CMK (cell line): ENCODE results near the gene FGA.
"Not testable (repeated sequence)": the region's sequence is repeated elsewhere in the genome, so short reads cannot be mapped to it uniquely, and the experiment has no call there.

Experiments used
- DNase-seq: peaks from one replicate; pipeline ENCODE4 v3.0.0-alpha.2; 2010; ENCODE audit warnings: low read depth

Gene FGA

GRCh38 chr4:154606728-154607723 lies 16.5 kb upstream of the FGA start:
- DNase-seq: no peak

- no peak for DNase-seq
These were observed 14.2 kb upstream of the FGA start for GRCh38 chr4:154604696-154605200.

- no peak for DNase-seq
These were observed 12.7 kb upstream of the FGA start for GRCh38 chr4:154603033-154603943.

- no peak for DNase-seq
These were observed 12.0 kb upstream of the FGA start for GRCh38 chr4:154602404-154603020.

GRCh38 chr4:154597798-154598774 lies 7.5 kb upstream of the FGA start:
- DNase-seq: no peak

- not testable (repeated sequence) for DNase-seq
These were observed 6.7 kb upstream of the FGA start for GRCh38 chr4:154597281-154597680.

GRCh38 chr4:154595807-154596206 lies 5.3 kb upstream of the FGA start:
- no peak for DNase-seq

GRCh38 chr4:154594343-154594742 lies 3.8 kb upstream of the FGA start:
- DNase-seq: not testable (repeated sequence)

GRCh38 chr4:154593868-154594267 lies 3.3 kb upstream of the FGA start:
- no peak for DNase-seq

- DNase-seq: no peak
These were observed 1.3 kb upstream of the FGA start for GRCh38 chr4:154591890-154592289.

GRCh38 chr4:154589296-154590197 lies 995 bp downstream of the FGA start:
- DNase-seq: no peak

- no peak for DNase-seq
These were observed 2.3 kb downstream of the FGA start for GRCh38 chr4:154588198-154588597.

GRCh38 chr4:154586296-154587033 lies 4.1 kb downstream of the FGA start:
- DNase-seq: no peak

- no peak for DNase-seq
These were observed 5.0 kb downstream of the FGA start for GRCh38 chr4:154585369-154586018.

GRCh38 chr4:154584259-154584658 lies 6.3 kb downstream of the FGA start:
- no peak for DNase-seq

- DNase-seq: no peak
These were observed 6.9 kb downstream of the FGA start for GRCh38 chr4:154583677-154584076.

- DNase-seq: no peak
These were observed 7.3 kb downstream of the FGA start for GRCh38 chr4:154583230-154583629.

GRCh38 chr4:154582723-154583122 lies 7.8 kb downstream of the FGA start:
- DNase-seq: no peak
